IMR-90 (cell line): ENCODE results near the gene SLC49A4. TPM values are rescaled to one million over a fixed set of nuclear protein-coding genes. Genes with fewer than 3 reads are reported as not detected.

Source experiments
- ATAC-seq: fragments of 200-7000 bp; cut with Tn5 transposase; 2 replicates; pipeline ENCODE4 v1.9.1; 2020; ENCODE audit warnings: low read depth, mild to moderate bottlenecking, moderate library complexity
- BruUV-seq: library from RNA; stranded (reverse); fragments of 400-500 nt; replicated peaks from 2 replicates; lab custom pipeline; 2021; lab: Mats Ljungman, UMichigan
- CTCF ChIA-PET: fragments of 300-600 bp; formaldehyde crosslinking; extraction: SDS; loops from one replicate; lab custom pipeline; 2021; ENCODE audit warnings: antibody characterized with exemption; lab: Yijun Ruan, JAX
- POLR2A ChIA-PET: fragments of 300-600 bp; sonication (Branson Sonifier 250); formaldehyde crosslinking; loops from one replicate; lab custom pipeline; 2022; ENCODE audit warnings: antibody characterized with exemption; ENCODE audit not compliant: unreplicated experiment; lab: Charles Lee
- DNase-seq: peaks from one replicate; pipeline ENCODE4 v3.0.0; 2013
- H2AFZ ChIP-seq: replicated peaks from 2 replicates; pipeline ENCODE3; 2013; ENCODE audit warnings: low read length, mild to moderate bottlenecking; ENCODE audit not compliant: poor library complexity
- H2AK5ac ChIP-seq: 2 replicates; pipeline ENCODE4 v1.6.1; 2013; ENCODE audit warnings: low read depth, low read length, inconsistent platforms
- H2AK9ac ChIP-seq: replicated peaks from 2 replicates; pipeline ENCODE3; 2013; ENCODE audit warnings: mild to moderate bottlenecking, low read depth, low read length, moderate library complexity; ENCODE audit not compliant: poor library complexity
- H2BK120ac ChIP-seq: 2 replicates; pipeline ENCODE4 v1.6.1; 2013; ENCODE audit warnings: low read depth, low read length, inconsistent platforms
- H2BK15ac ChIP-seq: 3 replicates; pipeline ENCODE4 v1.6.1; 2013; ENCODE audit warnings: low read depth, low read length, inconsistent platforms
- H2BK20ac ChIP-seq: 2 replicates; pipeline ENCODE4 v1.6.1; 2013; ENCODE audit warnings: low read depth, mild to moderate bottlenecking, inconsistent platforms, low read length, moderate library complexity
- H2BK5ac ChIP-seq: 2 replicates; pipeline ENCODE4 v1.6.1; 2013; ENCODE audit warnings: mild to moderate bottlenecking, low read depth, low read length, inconsistent platforms; ENCODE audit not compliant: poor library complexity, severe bottlenecking
- H3K14ac ChIP-seq: replicated peaks from 2 replicates; pipeline ENCODE4 v1.6.1; 2013; ENCODE audit warnings: low read depth, low read length, inconsistent platforms
- H3K18ac ChIP-seq: 2 replicates; pipeline ENCODE4 v1.6.1; 2013; ENCODE audit warnings: low read depth, low read length, control low read depth
- H3K23ac ChIP-seq: 2 replicates; pipeline ENCODE4 v1.6.1; 2013; ENCODE audit warnings: low read depth, low read length, inconsistent platforms
- H3K27ac ChIP-seq: 2 replicates; pipeline ENCODE4 v1.5.1; 2013; ENCODE audit warnings: mild to moderate bottlenecking, control low read depth, low read length; ENCODE audit not compliant: insufficient read depth
- H3K27me3 ChIP-seq: 2 replicates; pipeline ENCODE4 v1.6.1; 2013; ENCODE audit warnings: low read length; ENCODE audit not compliant: control insufficient read depth, insufficient read depth
- H3K36me3 ChIP-seq: 2 replicates; pipeline ENCODE4 v1.6.1; 2013; ENCODE audit warnings: low read length, mixed read lengths; ENCODE audit not compliant: control insufficient read depth, insufficient read depth
- H3K4ac ChIP-seq: 2 replicates; pipeline ENCODE4 v1.6.1; 2013; ENCODE audit warnings: low read depth, low read length, inconsistent platforms
- H3K4me1 ChIP-seq: 2 replicates; pipeline ENCODE4 v1.6.1; 2013; ENCODE audit warnings: low read length, mixed read lengths; ENCODE audit not compliant: control insufficient read depth, insufficient read depth
- H3K4me2 ChIP-seq: 2 replicates; pipeline ENCODE4 v1.6.1; 2013; ENCODE audit warnings: low read depth, mild to moderate bottlenecking, control low read depth, low read length, moderate library complexity
- H3K4me3 ChIP-seq: 2 replicates; pipeline ENCODE4 v1.5.1; 2013; ENCODE audit warnings: low read depth, mild to moderate bottlenecking, control low read depth, low read length, moderate library complexity; ENCODE audit not compliant: insufficient read depth
- H3K56ac ChIP-seq: 2 replicates; pipeline ENCODE4 v1.6.1; 2013; ENCODE audit warnings: low read length, inconsistent platforms; ENCODE audit not compliant: insufficient read depth; ENCODE audit errors: extremely low read depth
- H3K79me1 ChIP-seq, 2 experiments: 2 replicates each; pipeline ENCODE4 v1.6.1; 2013; ENCODE audit warnings: low read length in 2 of 2, inconsistent platforms in 1 of 2, low read depth in 1 of 2
- H3K9ac ChIP-seq: 2 replicates; pipeline ENCODE4 v1.6.1; 2013; ENCODE audit warnings: low read depth, low read length, control low read depth
- H3K9me1 ChIP-seq: 2 replicates; pipeline ENCODE4 v1.6.1; 2013; ENCODE audit warnings: low read length, inconsistent platforms; ENCODE audit not compliant: insufficient read depth
- H3K9me3 ChIP-seq: 2 replicates; pipeline ENCODE4 v1.6.1; 2013; ENCODE audit warnings: low read length; ENCODE audit not compliant: control insufficient read depth, insufficient read depth
- H4K20me1 ChIP-seq: 2 replicates; pipeline ENCODE4 v1.6.1; 2013; ENCODE audit warnings: low read length, inconsistent platforms; ENCODE audit not compliant: insufficient read depth
- H4K5ac ChIP-seq: 2 replicates; pipeline ENCODE4 v1.6.1; 2013; ENCODE audit warnings: mild to moderate bottlenecking, low read depth, low read length, control low read depth
- H4K8ac ChIP-seq, 2 experiments: 2 replicates each; pipeline ENCODE4 v1.6.1; 2013; ENCODE audit warnings: low read depth in 2 of 2, low read length in 2 of 2, control low read depth in 1 of 2, inconsistent platforms in 1 of 2
- H4K91ac ChIP-seq: 2 replicates; pipeline ENCODE4 v1.6.1; 2013; ENCODE audit warnings: low read depth, low read length, inconsistent platforms; ENCODE audit not compliant: insufficient read depth
- BHLHE40 ChIP-seq: fragments of 150-350 bp; IDR thresholded peaks from 2 replicates; pipeline ENCODE4 v1.6.1; 2016; ENCODE audit warnings: mild to moderate bottlenecking, low read depth, low read length
- CEBPB ChIP-seq: IDR thresholded peaks from 2 replicates; pipeline ENCODE4 v1.6.1; 2012; ENCODE audit warnings: low read depth, low read length, improper control_type of control experiment
- CHD1 ChIP-seq: IDR thresholded peaks from 2 replicates; pipeline ENCODE4 v1.6.1; 2012; ENCODE audit warnings: low read depth, low read length, improper control_type of control experiment
- FOS ChIP-seq: fragments of 150-350 bp; IDR thresholded peaks from 2 replicates; pipeline ENCODE4 v1.6.1; 2016; ENCODE audit warnings: low read depth, low read length
- MXI1 ChIP-seq: IDR thresholded peaks from 2 replicates; pipeline ENCODE4 v1.6.1; 2012; ENCODE audit warnings: low read depth, mild to moderate bottlenecking, low read length, moderate library complexity, borderline replicate concordance
- NFE2L2 ChIP-seq: fragments of 150-350 bp; IDR thresholded peaks from 2 replicates; pipeline ENCODE4 v1.6.1; 2016; ENCODE audit warnings: low read depth, mild to moderate bottlenecking, low read length
- POLR2A ChIP-seq: IDR thresholded peaks from 2 replicates; pipeline ENCODE4 v1.6.1; 2012; ENCODE audit warnings: mild to moderate bottlenecking, low read depth, low read length
- RFX5 ChIP-seq: IDR thresholded peaks from 2 replicates; pipeline ENCODE4 v1.8.0; 2012; ENCODE audit warnings: low read depth, mild to moderate bottlenecking, low read length, moderate library complexity
- USF2 ChIP-seq: fragments of 150-350 bp; IDR thresholded peaks from 2 replicates; pipeline ENCODE4 v1.6.1; 2017; ENCODE audit warnings: mild to moderate bottlenecking, antibody characterized with exemption, low read length, low read depth
- WGBS, 2 experiments: methylation state at CpG; one replicate each; pipeline versions ENCODE4 v1.1.5 to v1.1.7; 2013; ENCODE audit warnings: missing lambda C conversion rate in 2 of 2; ENCODE audit not compliant: insufficient read length in 1 of 2; ENCODE audit errors: extremely low coverage in 2 of 2; 5-methylcytosine and 5-hydroxymethylcytosine counted together
- dilution Hi-C: fragments of 300-500 bp; cut with HindIII; formaldehyde crosslinking; loops from one replicate; pipeline ENCODE4 v1.14.3; 2018; ENCODE audit warnings: low sequenced_read_pairs; ENCODE audit not compliant: unreplicated experiment
- in situ Hi-C: fragments of 300-500 bp; cut with MboI; formaldehyde crosslinking; loops from 3 replicates; pipeline ENCODE4 v1.14.3; 2019; ENCODE audit warnings: low sequenced_read_pairs, inconsistent platforms, mixed read lengths
- intact Hi-C: fragments of 100-400 bp; cut with micrococcal nuclease; formaldehyde crosslinking; loops from 2 replicates; pipeline ENCODE4 v1.10.0; 2022
- polyA plus RNA-seq, 3 experiments: library from polyadenylated mRNA; depleted of rRNA; stranded (reverse); fragments of >200 nt; gene quantifications; 2 replicates each; pipeline ENCODE4 v1.2.3, GENCODE V29; 2012; ENCODE audit warnings: low replicate concordance in 1 of 3
- total RNA-seq: library from RNA; depleted of rRNA; stranded (reverse); fragments of >200 nt; gene quantifications from 2 replicates; pipeline ENCODE4 v1.2.3, GENCODE V29; 2012

SLC49A4 gene
- total and polyA plus RNA-seq, 2 of the 4 experiments (the other 2 are of a cell fraction) = 6.5 to 6.8 TPM

- H3K18ac ChIP-seq = no peak overlapping the region
- H3K9ac ChIP-seq = no peak overlapping the region
- no peak overlapping the region for H4K5ac ChIP-seq
- no peaks in the 10 kb centered on the region for H3K9me1 ChIP-seq
- H4K20me1 ChIP-seq = no peaks in the 10 kb centered on the region; the same call in 1 of the 2 replicates
- no peak overlapping the region for H3K4ac ChIP-seq
- no peaks in the 10 kb centered on the region for H3K4me1 ChIP-seq
- H3K14ac ChIP-seq = no peak overlapping the region
- peaks cover 9 to 12% of the 10 kb centered on the region in 2 experiments for H3K79me1 ChIP-seq
- no peaks in the 10 kb centered on the region for H3K36me3 ChIP-seq
- H3K23ac ChIP-seq = no peak overlapping the region
- H2BK120ac ChIP-seq = no peak overlapping the region
- in situ Hi-C loops = no loop called here
- TF ChIP-seq CHD1 (no peak), USF2 (no peak), MXI1 (no peak), NFE2L2 (no peak), POLR2A (no peak), CEBPB (no peak), BHLHE40 (no peak), FOS (no peak), RFX5 (no peak)
- H3K27me3 ChIP-seq = no peaks in the 10 kb centered on the region
- no TSS peak for BruUV-seq
- DNase-seq (no peak), ATAC-seq (no peak)
- H3K4me3 ChIP-seq = no peak overlapping the region
- ChIA-PET CTCF (no interaction called here), POLR2A (no interaction called here)
- no peak overlapping the region for H2AK5ac ChIP-seq
- H4K91ac ChIP-seq = no peak overlapping the region
- H2AFZ ChIP-seq = no peak overlapping the region
- no peak overlapping the region for H2AK9ac ChIP-seq
- H2BK15ac ChIP-seq = no peak overlapping the region
- H3K9me3 ChIP-seq = no peaks in the 10 kb centered on the region
- no peak overlapping the region for H3K27ac ChIP-seq
- dilution Hi-C loops = no loop called here
- intact Hi-C loops = no loop called here
- no peak overlapping the region for H3K56ac ChIP-seq
- H3K4me2 ChIP-seq = no peak overlapping the region
- H4K8ac ChIP-seq = no peak overlapping the region
- H2BK5ac ChIP-seq = no peak overlapping the region
- H2BK20ac ChIP-seq = no peak overlapping the region
- no CpG with 5 or more reads among the region's 1 CpG for WGBS, 2 experiments
Measured at GRCh38 chr3:122802323-122802722, 7.5 kb downstream of the SLC49A4 start.
